Measurements from ENCODE around the gene CTXND2. TPM values are rescaled to one million over a fixed set of nuclear protein-coding genes. Genes with fewer than 3 reads are reported as not detected.
"Not testable (repeated sequence)": the region's sequence is repeated elsewhere in the genome, so short reads cannot be mapped to it uniquely, and the experiment has no call there.

The CTXND2 gene
- not detected for total RNA-seq

- no peaks in the 10 kb centered on the region for H3K4me1 ChIP-seq
- H3K9me3 ChIP-seq = no peaks in the 10 kb centered on the region
- intact Hi-C loops (cut with DNase I) = no loop called here
- H3K36me3 ChIP-seq = no peaks in the 10 kb centered on the region
- TF ChIP-seq CTCF (IDR thresholded peaks at IDR 0.05) = no peak
- TF ChIP-seq POLR2A (IDR thresholded peaks at IDR 0.05) = no peak
- H3K27ac ChIP-seq = no peak within 1 kb of the TSS
- WGBS, 2 donors = 30 to 37% methylated on average over 3 of the region's 3 CpGs
- no peaks in the 10 kb centered on the region for H3K27me3 ChIP-seq
- no peak within 1 kb of the TSS for H3K4me3 ChIP-seq
- no peak for DNase-seq
Measured at GRCh38 chr1:150887018-150887417, at the start of gene CTXND2. Gene CTXND2 (plus strand): TSS chr1:150887136. CDS start chr1:150912315, 25,179 bp downstream.

GRCh38 chr1:150840850-150841249 is 46.1 kb upstream of the CTXND2 start:
- H3K9me3 ChIP-seq; DNase-seq; H3K27me3 ChIP-seq; H3K4me3 ChIP-seq; intact Hi-C loops (cut with DNase I); H3K4me1 ChIP-seq; H3K27ac ChIP-seq: not testable (repeated sequence)
- 92 to 96% methylated on average over 10 to 11 of the region's 11 CpGs for WGBS, 2 donors
- peaks cover 5 to 93% (median 6%) of the 10 kb centered on the region in 3 donors for H3K36me3 ChIP-seq

GRCh38 chr1:150841626-150842025 is 45.3 kb upstream of the CTXND2 start:
- Histone ChIP-seq H3K4me3 (no peak overlapping the region), H3K36me3 (peaks cover 5 to 93% (median 9%) of the 10 kb centered on the region in 3 donors), H3K27me3 (no peaks in the 10 kb centered on the region), H3K4me1 (no peaks in the 10 kb centered on the region), H3K27ac (no peak overlapping the region), H3K9me3 (no peaks in the 10 kb centered on the region)
- no peak for DNase-seq
- TF ChIP-seq POLR2A (IDR thresholded peaks at IDR 0.05) (no peak), CTCF (IDR thresholded peaks at IDR 0.05) (no peak)
- intact Hi-C loops (cut with DNase I) = no loop called here
- 87 to 91% methylated on average over 3 of the region's 3 CpGs for WGBS, 2 donors

- no peak for DNase-seq
- no peaks in the 10 kb centered on the region for H3K4me1 ChIP-seq
- H3K27ac ChIP-seq = no peak overlapping the region
- 61 to 67% methylated on average over 2 of the region's 2 CpGs for WGBS, 2 donors
- no peak overlapping the region for H3K4me3 ChIP-seq
- H3K9me3 ChIP-seq = no peaks in the 10 kb centered on the region
- H3K27me3 ChIP-seq = no peaks in the 10 kb centered on the region
- no peak for TF ChIP-seq POLR2A (IDR thresholded peaks at IDR 0.05)
- TF ChIP-seq CTCF (IDR thresholded peaks at IDR 0.05) = no peak
- intact Hi-C loops (cut with DNase I) = no loop called here
- peaks cover 5 to 91% (median 9%) of the 10 kb centered on the region in 3 donors for H3K36me3 ChIP-seq
Measured at GRCh38 chr1:150842343-150842742, 44.6 kb upstream of the CTXND2 start.

- H3K4me3 ChIP-seq = no peak overlapping the region
- H3K36me3 ChIP-seq = peaks cover 5 to 89% (median 9%) of the 10 kb centered on the region in 3 donors
- no peak overlapping the region for H3K27ac ChIP-seq
- 91 to 97% methylated on average over 2 of the region's 2 CpGs for WGBS, 2 donors
- intact Hi-C loops (cut with DNase I) = no loop called here
- no peaks in the 10 kb centered on the region for H3K4me1 ChIP-seq
- no peak for DNase-seq
- H3K9me3 ChIP-seq = no peaks in the 10 kb centered on the region
- no peaks in the 10 kb centered on the region for H3K27me3 ChIP-seq
- TF ChIP-seq CTCF (IDR thresholded peaks at IDR 0.05) = no peak
Measured at GRCh38 chr1:150842964-150843363, 44.0 kb upstream of the CTXND2 start.

- 82 to 85% methylated on average over 2 of the region's 2 CpGs for WGBS, 2 donors
- DNase-seq = no peak
- intact Hi-C loops (cut with DNase I) = no loop called here
- Histone ChIP-seq H3K27ac (no peak overlapping the region), H3K36me3 (peaks cover 5 to 89% (median 9%) of the 10 kb centered on the region in 3 donors), H3K4me1 (no peaks in the 10 kb centered on the region), H3K4me3 (no peak overlapping the region), H3K9me3 (no peaks in the 10 kb centered on the region), H3K27me3 (no peaks in the 10 kb centered on the region)
- TF ChIP-seq CTCF (IDR thresholded peaks at IDR 0.05) = no peak
- TF ChIP-seq POLR2A (IDR thresholded peaks at IDR 0.05) = no peak
Measured at GRCh38 chr1:150843474-150843873, 43.5 kb upstream of the CTXND2 start.

All from esophagus squamous epithelium (tissue), 5 donors.